HCT116 (cell line): ENCODE measurements around the gene SMIM41. TPM values are rescaled to one million over a fixed set of nuclear protein-coding genes. Genes with fewer than 3 reads are reported as not detected.

Experiments
- ATAC-seq: fragments of 200-7000 bp; cut with Tn5 transposase; 2 replicates; pipeline ENCODE4 v1.9.1; 2020; ENCODE audit warnings: mild to moderate bottlenecking, moderate library complexity
- BruUV-seq: library from RNA; stranded (reverse); fragments of 400-500 nt; replicated peaks from 2 replicates; lab custom pipeline; 2021; lab: Mats Ljungman, UMichigan
- CTCF ChIA-PET: fragments of 300-600 bp; sonication (Branson Sonifier 250); formaldehyde crosslinking; loops from one replicate; lab custom pipeline; 2021; ENCODE audit warnings: antibody characterized with exemption; lab: Charles Lee
- POLR2A ChIA-PET: fragments of 300-600, 350-600 bp; sonication (Branson Sonifier 250); formaldehyde crosslinking; loops from one replicate; lab custom pipeline; 2021; ENCODE audit warnings: antibody characterized with exemption; lab: Charles Lee
- RAD21 ChIA-PET, 2 experiments: fragments of 300-600 bp; sonication (Branson Sonifier 250); formaldehyde crosslinking; loops; one replicate each; lab custom pipeline; 2023; ENCODE audit warnings: low total read pairs in 2 of 2; ENCODE audit not compliant: uncharacterized antibody in 2 of 2, unreplicated experiment in 2 of 2, low non-redundant PET in 1 of 2; lab: Charles Lee
- DNase-seq: peaks from one replicate; pipeline ENCODE4 v3.0.0-alpha.2; 2010; ENCODE audit warnings: low read depth, low spot score
- H2AFZ ChIP-seq: fragments of 200-600 bp; shearing (Covaris generic), sonication (generic); 2 replicates; pipeline ENCODE4 v1.6.1; 2017; ENCODE audit warnings: low read depth, mixed run types, mixed read lengths, antibody characterized with exemption, low read length; ENCODE audit not compliant: poor library complexity, severe bottlenecking
- H3K27ac ChIP-seq: 2 replicates; pipeline ENCODE4 v1.5.1; 2012; ENCODE audit warnings: low read depth, low read length
- H3K27me3 ChIP-seq: fragments of 200-600 bp; sonication (generic); 2 replicates; pipeline ENCODE4 v1.6.1; 2016; ENCODE audit warnings: mixed run types, low read length, mixed read lengths; ENCODE audit not compliant: insufficient read depth
- H3K36me3 ChIP-seq, 2 experiments: fragments of 200-500 bp in 1 of 2; fragments of 200-600 bp in 1 of 2; sonication (Bioruptor generic) in 1 of 2; sonication (generic) in 1 of 2; 2 replicates each; pipeline versions ENCODE4 v1.5.1 to v1.6.1; 2014 to 2016; ENCODE audit warnings: low read length in 2 of 2, inconsistent platforms in 1 of 2, mixed read lengths in 1 of 2, mixed run types in 1 of 2; ENCODE audit not compliant: insufficient read depth in 2 of 2, control insufficient read depth in 1 of 2
- H3K4me1 ChIP-seq, 2 experiments: fragments of 200-600 bp in 1 of 2; sonication (generic) in 1 of 2; 2 replicates each; pipeline versions ENCODE4 v1.5.1 to v1.6.1; 2012 to 2017; ENCODE audit warnings: low read length in 2 of 2, inconsistent platforms in 1 of 2, mild to moderate bottlenecking in 1 of 2, mixed read lengths in 1 of 2, mixed run types in 1 of 2, moderate library complexity in 1 of 2; ENCODE audit not compliant: insufficient read depth in 2 of 2, control insufficient read depth in 1 of 2
- H3K4me2 ChIP-seq: fragments of 200-600 bp; sonication (generic); 2 replicates; pipeline ENCODE4 v1.6.1; 2017; ENCODE audit warnings: mixed run types, low read length, mixed read lengths
- H3K4me3 ChIP-seq, 2 experiments: fragments of 200-600 bp in 1 of 2; sonication (generic) in 1 of 2; replicated peaks in 1 of 2; 2 replicates each; pipeline ENCODE4 v1.5.1; 2011 to 2016; ENCODE audit warnings: low read length in 2 of 2, control low read depth in 1 of 2, low read depth in 1 of 2, mild to moderate bottlenecking in 1 of 2, mixed read lengths in 1 of 2, mixed run types in 1 of 2
- H3K79me2 ChIP-seq: fragments of 200-600 bp; sonication (generic); 2 replicates; pipeline ENCODE4 v1.6.1; 2017; ENCODE audit warnings: mild to moderate bottlenecking, mixed run types, low read length, moderate library complexity, mixed read lengths; ENCODE audit not compliant: insufficient read depth
- H3K9ac ChIP-seq: fragments of 200-600 bp; sonication (generic); 2 replicates; pipeline ENCODE4 v1.6.1; 2016; ENCODE audit warnings: low read length, mixed read lengths
- H3K9me2 ChIP-seq: fragments of 200-600 bp; sonication (generic), shearing (Covaris generic); 2 replicates; pipeline ENCODE4 v1.6.1; 2017; ENCODE audit warnings: mixed run types, mild to moderate bottlenecking, moderate library complexity; ENCODE audit not compliant: insufficient read depth
- H3K9me3 ChIP-seq, 2 experiments: fragments of 200-500 bp in 1 of 2; fragments of 200-600 bp in 1 of 2; sonication (Bioruptor generic) in 1 of 2; sonication (generic) in 1 of 2; 2 replicates each; pipeline ENCODE4 v1.6.1; 2014 to 2017; ENCODE audit warnings: low read length in 2 of 2, mixed read lengths in 2 of 2, inconsistent platforms in 1 of 2, low read depth in 1 of 2, mild to moderate bottlenecking in 1 of 2, mixed run types in 1 of 2, moderate library complexity in 1 of 2; ENCODE audit not compliant: control insufficient read depth in 1 of 2, insufficient read depth in 1 of 2
- H4K20me1 ChIP-seq: fragments of 200-600 bp; sonication (generic), shearing (Covaris generic); 2 replicates; pipeline ENCODE4 v1.6.1; 2017; ENCODE audit warnings: mixed run types, mild to moderate bottlenecking, moderate library complexity; ENCODE audit not compliant: insufficient read depth
- CEBPB ChIP-seq: IDR thresholded peaks from 2 replicates; pipeline ENCODE4 v1.6.1; 2012; ENCODE audit warnings: low read depth
- CTCF ChIP-seq, 3 experiments: fragments of 200-600 bp in 1 of 3; sonication (generic) in 1 of 3; IDR thresholded peaks in 2 of 3; conservative IDR thresholded peaks in 1 of 3; 2 replicates each; pipeline ENCODE4 v1.5.1; 2012 to 2017; ENCODE audit warnings: low read depth in 2 of 3, low read length in 2 of 3, antibody characterized with exemption in 1 of 3, borderline replicate concordance in 1 of 3, control low read depth in 1 of 3, mild to moderate bottlenecking in 1 of 3, mixed read lengths in 1 of 3, mixed run types in 1 of 3, moderate library complexity in 1 of 3; ENCODE audit not compliant: insufficient read depth in 1 of 3
- EZH2phosphoT487 ChIP-seq: fragments of 200-600 bp; IDR thresholded peaks from 2 replicates; pipeline ENCODE4 v1.6.1; 2018; ENCODE audit warnings: antibody characterized with exemption, borderline replicate concordance
- FOSL1 ChIP-seq: IDR thresholded peaks from 2 replicates; pipeline ENCODE4 v1.6.1; 2012; ENCODE audit warnings: low read depth
- POLR2AphosphoS5 ChIP-seq: IDR thresholded peaks from 2 replicates; pipeline ENCODE4 v1.6.1; 2011; ENCODE audit warnings: mild to moderate bottlenecking, low read depth, low read length, moderate library complexity
- RAD21 ChIP-seq: IDR thresholded peaks from 2 replicates; pipeline ENCODE4 v1.6.1; 2012; ENCODE audit warnings: low read depth, mild to moderate bottlenecking
- REST ChIP-seq: IDR thresholded peaks from 2 replicates; pipeline ENCODE4 v1.6.1; 2012; ENCODE audit warnings: low read depth
- SP1 ChIP-seq: IDR thresholded peaks from 2 replicates; pipeline ENCODE4 v1.6.1; 2012; ENCODE audit warnings: low read depth
- SRF ChIP-seq: IDR thresholded peaks from 2 replicates; pipeline ENCODE4 v1.6.1; 2012; ENCODE audit warnings: low read depth
- ZNF274 ChIP-seq: fragments of 200-500 bp; sonication (Bioruptor generic); IDR thresholded peaks from 2 replicates; pipeline ENCODE4 v1.6.1; 2014; ENCODE audit warnings: mild to moderate bottlenecking, low read depth, low read length, inconsistent platforms
- intact Hi-C: fragments of 100-400 bp; cut with micrococcal nuclease; formaldehyde crosslinking; loops from 2 replicates; pipeline ENCODE4 v1.10.0; 2022
- total RNA-seq: library from RNA; stranded (reverse); gene quantifications from one replicate; pipeline ENCODE4 v1.2.1, GENCODE V29; 2021; ENCODE audit not compliant: unreplicated experiment
- TF ChIP-seq, protein P1 (sequence below): IDR thresholded peaks from 2 replicates; pipeline ENCODE4 v1.6.1; 2012

Gene SMIM41
- total RNA-seq, 1 experiment from 2014 or later: not detected

DNA sequence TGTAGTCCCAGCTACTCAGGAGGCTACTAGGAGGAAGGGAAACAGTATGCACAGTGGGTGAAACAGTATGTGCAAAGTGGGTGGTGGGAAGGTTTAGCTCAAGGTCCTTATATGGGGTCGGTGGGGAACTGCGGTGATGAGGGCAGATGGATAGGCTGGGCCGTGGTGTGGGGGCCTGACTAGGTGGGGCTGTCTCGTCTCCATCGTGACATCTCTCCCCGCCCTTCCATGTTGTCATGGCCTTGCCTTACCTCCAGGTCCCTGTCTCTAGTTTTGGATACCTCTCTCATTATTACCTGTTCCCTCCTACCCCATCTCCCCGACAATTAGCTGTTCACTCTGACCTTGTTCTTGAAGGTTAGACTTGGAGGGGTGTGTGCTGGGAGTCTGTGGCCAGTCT lies 32.6 kb upstream of the SMIM41 start:
- no peak overlapping the region for H3K9ac ChIP-seq

More for the DNA sequence above, 32.6 kb upstream of the SMIM41 start:
- DNase-seq (no peak), ATAC-seq (no peak)
- Histone ChIP-seq H3K36me3 (no peaks in the 10 kb centered on the region), H3K4me3 (no peak overlapping the region), H3K27me3 (no peaks in the 10 kb centered on the region), H3K4me2 (no peak overlapping the region), H3K9me3 (no peaks in the 10 kb centered on the region), H3K79me2 (peaks cover 6% of the 10 kb centered on the region; the same call in 1 of the 2 replicates), H3K9me2 (no peaks in the 10 kb centered on the region), H4K20me1 (no peaks in the 10 kb centered on the region), H3K27ac (no peak overlapping the region), H3K4me1 (peaks cover 14 to 43% of the 10 kb centered on the region in 2 experiments), H2AFZ (no peak overlapping the region)
- RAD21 ChIA-PET: no interaction called here
- POLR2A ChIA-PET: no interaction called here
- intact Hi-C loops: no loop called here
- CTCF ChIA-PET: no interaction called here
- no TSS peak for BruUV-seq
- TF ChIP-seq POLR2AphosphoS5 (no peak), CEBPB (no peak), FOSL1 (no peak), SP1 (no peak), RAD21 (no peak), REST (no peak), EZH2phosphoT487 (no peak), CTCF (IDR thresholded peaks at IDR 0.05 in 2 of 3, conservative IDR thresholded peaks at IDR 0.05 in 1 of 3; ENCODE audit: borderline replicate concordance in 1 of 3, insufficient read depth in 1 of 3, low read depth in 2 of 3, low read length in 2 of 3) (no peak), ZNF274 (no peak), SRF (no peak)
- TF ChIP-seq, protein P1, sequence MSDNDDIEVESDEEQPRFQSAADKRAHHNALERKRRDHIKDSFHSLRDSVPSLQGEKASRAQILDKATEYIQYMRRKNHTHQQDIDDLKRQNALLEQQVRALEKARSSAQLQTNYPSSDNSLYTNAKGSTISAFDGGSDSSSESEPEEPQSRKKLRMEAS: no peak
